GM12892 (cell line): ENCODE results near the gene CNDP1.
"Not testable (repeated sequence)": the region's sequence is repeated elsewhere in the genome, so short reads cannot be mapped to it uniquely, and the experiment has no call there.

Experiments used
- DNase-seq: peaks from one replicate; pipeline ENCODE4 v3.0.0; 2011; ENCODE audit not compliant: insufficient read length
- FAIRE-seq: peaks from 2 replicates; lab custom pipeline; 2011; peaks lifted over from hg19 to GRCh38; lab: Jason Lieb, UNC
- POLR2A ChIP-seq: IDR thresholded peaks from 2 replicates; pipeline ENCODE4 v1.6.1; 2011; ENCODE audit warnings: low read depth, low read length, control low read depth
- POLR2AphosphoS5 ChIP-seq: IDR thresholded peaks from 2 replicates; pipeline ENCODE4 v1.6.1; 2011; ENCODE audit warnings: low read depth, low read length, control low read depth
- TAF1 ChIP-seq: IDR thresholded peaks from 2 replicates; pipeline ENCODE4 v1.6.1; 2011; ENCODE audit warnings: low read depth, mild to moderate bottlenecking, control low read depth, low read length, borderline replicate concordance

The CNDP1 gene

DNA sequence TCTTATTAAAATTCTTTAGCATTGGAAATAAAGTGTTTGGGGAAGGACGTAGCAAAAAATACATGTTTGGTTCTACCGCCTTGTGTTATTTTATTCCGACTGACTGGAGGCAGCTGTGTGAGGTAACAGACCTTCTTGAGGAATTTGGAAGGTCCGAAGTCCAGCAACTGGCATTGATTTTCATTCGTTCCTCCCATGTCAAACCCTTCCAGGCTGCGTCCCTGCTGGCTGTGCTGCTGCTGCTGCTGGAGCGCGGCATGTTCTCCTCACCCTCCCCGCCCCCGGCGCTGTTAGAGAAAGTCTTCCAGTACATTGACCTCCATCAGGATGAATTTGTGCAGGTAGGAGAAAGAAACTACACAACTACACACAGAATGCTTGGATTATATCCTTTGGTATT is 21.8 kb downstream of the CNDP1 start:
- FAIRE-seq: no peak
- no peak for TF ChIP-seq POLR2A
- no peak for TF ChIP-seq TAF1
- TF ChIP-seq POLR2AphosphoS5: no peak
- DNase-seq: no peak

DNA sequence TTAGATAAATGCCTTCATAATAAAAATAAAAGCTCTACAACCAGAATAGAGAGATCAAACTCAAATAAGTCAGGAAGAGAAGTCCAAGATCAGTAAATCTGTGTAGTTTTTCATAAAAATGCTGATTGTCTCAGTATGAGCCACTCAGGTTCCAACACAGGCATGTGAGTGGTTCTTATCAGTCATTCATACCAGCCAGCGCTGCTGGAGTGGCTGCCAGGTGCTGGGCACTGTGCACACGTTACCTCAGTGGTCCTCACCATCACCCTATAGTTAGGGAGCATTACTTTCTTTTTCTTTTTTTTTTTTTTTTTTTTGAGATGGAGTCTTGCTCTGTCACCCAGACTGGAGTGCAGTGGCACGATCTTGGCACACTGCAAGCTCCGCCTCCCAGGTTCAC is 23.8 kb downstream of the CNDP1 start:
- FAIRE-seq: no peak
- TF ChIP-seq POLR2A (no peak), TAF1 (no peak), POLR2AphosphoS5 (no peak)
- DNase-seq: no peak

DNA sequence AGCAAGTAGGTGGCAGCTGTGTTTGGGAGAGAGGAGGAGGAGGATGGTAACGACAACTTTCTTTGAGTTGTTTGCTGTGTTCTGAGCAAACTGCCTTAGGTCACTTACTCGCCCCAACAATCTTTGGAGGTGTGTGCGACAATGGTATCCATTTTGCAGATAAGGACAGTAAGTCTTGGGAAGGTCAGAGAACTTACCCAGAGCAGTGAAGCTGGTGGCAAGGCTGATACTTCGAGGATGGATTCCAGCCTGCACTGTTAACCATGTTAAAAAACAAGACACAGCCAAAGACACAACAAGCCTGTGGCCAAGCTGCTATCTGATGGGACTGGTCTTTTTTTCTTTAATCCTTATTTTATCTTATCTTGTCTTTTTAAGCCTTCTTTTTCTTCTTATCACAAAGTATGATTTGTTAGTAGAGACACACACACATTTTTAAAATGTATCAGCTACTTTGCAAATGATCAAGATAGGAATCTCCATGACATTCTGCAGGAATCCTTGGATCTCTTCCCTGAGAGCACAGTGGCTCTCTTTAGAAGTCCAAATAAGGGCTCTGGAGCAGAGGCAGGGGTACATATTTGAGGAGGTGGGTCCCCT is 27.9 kb downstream of the CNDP1 start:
- no peak for TF ChIP-seq POLR2AphosphoS5
- no peak for TF ChIP-seq TAF1
- TF ChIP-seq POLR2A: no peak
- DNase-seq (no peak), FAIRE-seq (no peak)

DNA sequence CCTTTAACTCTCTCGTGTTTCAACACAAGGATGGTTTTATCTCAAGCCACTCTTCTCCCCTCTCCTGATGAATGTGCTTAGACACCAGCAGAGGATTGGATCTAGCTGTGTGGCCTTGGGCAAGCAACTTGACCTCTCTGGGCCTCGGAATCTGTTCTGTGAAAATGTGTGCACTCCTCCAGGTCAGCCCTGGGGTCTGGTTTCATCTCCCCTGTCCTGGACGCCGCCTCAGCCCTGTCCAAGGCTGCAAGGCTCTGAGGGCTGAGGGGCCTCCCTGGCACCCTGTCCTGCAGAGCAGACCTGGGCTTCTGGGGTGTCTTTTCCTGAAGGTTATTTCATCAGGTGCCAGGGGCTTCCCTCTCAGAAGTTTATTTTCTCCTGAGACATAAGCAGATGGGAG is 28.5 kb downstream of the CNDP1 start:
- TF ChIP-seq TAF1 (no peak), POLR2A (no peak), POLR2AphosphoS5 (no peak)
- FAIRE-seq: no peak

DNA sequence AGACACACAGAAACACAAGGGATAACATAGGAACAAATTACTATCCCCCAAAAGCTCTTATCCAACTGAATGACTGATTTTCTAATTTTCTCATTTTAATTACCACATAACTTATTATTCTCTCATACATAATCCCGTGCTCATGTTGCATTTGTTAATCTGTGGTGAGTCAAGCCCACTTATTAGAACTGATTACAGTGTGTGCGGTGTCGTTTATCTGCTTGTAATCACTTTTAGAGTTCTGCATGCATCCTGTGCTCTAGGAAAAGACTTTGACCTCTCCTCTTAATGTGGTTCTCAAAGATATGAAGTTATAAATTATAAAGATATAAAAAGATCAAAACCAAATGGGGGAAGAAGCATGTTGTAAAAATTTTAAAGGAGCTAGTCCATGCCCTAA is 29.7 kb downstream of the CNDP1 start:
- FAIRE-seq (no peak), DNase-seq (no peak)
- TF ChIP-seq TAF1 (no peak), POLR2A (no peak), POLR2AphosphoS5 (no peak)

More for the DNA sequence above, 28.5 kb downstream of the CNDP1 start:
- no peak for DNase-seq

DNA sequence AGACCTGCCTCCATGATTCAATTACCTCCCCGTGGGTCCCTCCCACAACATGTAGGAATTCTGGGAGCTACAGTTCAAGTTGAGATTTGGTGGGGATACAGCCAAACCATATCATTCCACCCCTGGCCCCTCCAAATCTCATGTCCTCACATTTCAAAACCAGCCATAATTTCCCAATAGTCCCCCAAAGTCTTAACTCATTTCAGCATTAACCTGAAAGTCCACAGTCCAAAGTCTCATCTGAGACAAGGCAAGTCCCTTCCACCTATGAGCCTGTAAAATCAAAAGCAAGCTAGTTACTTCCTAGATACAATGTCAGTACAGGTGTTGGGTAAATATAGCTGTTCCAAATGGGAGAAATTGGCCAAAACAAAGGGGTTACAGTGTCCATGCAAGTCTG is 30.9 kb downstream of the CNDP1 start:
- not testable (repeated sequence) for FAIRE-seq

DNA sequence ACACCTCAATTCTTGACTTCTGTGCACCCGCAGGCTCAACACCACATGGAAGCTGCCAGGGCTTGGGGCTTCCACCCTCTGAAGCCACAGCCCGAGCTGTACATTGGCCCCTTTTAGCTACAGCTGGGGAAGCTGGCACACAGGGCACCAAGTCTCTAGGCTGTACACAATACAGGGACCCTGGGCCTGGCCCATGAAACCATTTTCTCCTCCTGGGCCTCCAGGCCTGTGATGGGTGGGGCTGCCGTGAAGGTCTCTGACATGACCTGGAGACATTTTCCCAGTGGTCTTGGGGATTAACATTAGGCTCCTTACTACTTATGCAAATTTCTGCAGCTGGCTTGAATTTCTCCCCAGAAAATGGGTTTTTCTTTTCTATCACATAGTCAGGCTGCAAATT is 31.7 kb downstream of the CNDP1 start:
- not testable (repeated sequence) for FAIRE-seq, DNase-seq

More for the DNA sequence above, 30.9 kb downstream of the CNDP1 start:
- not testable (repeated sequence) for DNase-seq

DNA sequence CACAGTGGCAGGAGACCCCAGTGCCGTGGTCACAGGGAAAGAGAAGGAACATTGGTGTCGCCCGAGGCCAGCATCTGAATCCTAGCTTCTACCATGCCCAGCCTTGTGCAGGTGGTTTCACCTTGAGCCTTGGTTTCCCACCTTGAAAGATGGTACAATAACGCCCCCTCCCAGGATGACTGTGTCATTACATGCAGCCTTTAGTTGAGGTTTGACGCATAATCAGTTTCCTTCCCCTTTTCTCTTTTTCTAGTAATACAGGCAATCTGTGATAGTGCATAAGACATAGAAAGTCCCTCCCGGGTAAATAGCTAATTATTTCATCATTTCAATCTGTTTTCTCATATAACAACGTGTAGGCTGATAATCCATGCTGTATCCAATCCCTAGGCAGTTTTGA is 33.5 kb downstream of the CNDP1 start:
- DNase-seq (no peak), FAIRE-seq (no peak)
- TF ChIP-seq TAF1: no peak
- no peak for TF ChIP-seq POLR2AphosphoS5
- TF ChIP-seq POLR2A: no peak

DNA sequence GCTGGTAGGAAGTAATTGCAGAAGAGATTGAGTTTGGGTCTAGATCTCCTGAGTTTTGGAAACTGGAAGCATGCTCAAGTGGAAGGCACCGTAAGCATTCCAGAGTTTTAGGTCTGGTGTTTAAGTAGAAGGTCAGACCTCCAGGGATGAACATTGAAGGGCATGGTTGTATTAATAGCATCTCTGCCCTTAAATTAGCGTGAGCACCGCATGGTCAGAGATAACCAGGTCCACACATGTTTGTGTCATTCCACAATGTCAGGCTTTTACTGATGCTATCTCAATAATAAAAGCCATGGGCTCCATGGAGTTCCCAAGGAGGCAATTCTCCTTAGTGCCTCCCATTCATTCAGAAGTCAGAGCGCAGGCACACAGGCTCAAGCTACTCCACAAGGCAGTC is 35.1 kb downstream of the CNDP1 start:
- DNase-seq (no peak), FAIRE-seq (no peak)
- TF ChIP-seq POLR2A: no peak
- no peak for TF ChIP-seq TAF1

DNA sequence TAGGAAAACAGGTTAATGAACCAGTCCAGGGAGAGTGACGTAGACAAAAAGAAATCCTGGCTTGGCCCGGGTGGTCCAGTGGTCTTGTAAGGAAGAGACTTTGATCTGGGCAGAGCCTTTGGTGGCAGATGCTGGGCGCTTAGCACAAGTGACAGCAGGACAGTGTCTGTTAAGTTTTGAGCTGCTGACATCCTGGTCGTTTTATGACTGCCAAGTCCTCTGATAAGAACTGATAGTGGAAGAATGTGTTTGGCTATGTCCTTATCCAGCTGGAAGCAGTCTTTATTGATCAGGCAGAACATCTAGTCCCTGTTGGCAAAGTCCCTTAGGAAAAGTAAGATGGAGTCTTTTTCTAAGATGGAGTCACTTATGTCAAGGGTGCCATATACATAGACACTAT is 36.0 kb downstream of the CNDP1 start:
- FAIRE-seq (no peak), DNase-seq (no peak)
- TF ChIP-seq POLR2A (no peak), TAF1 (no peak), POLR2AphosphoS5 (no peak)

DNA sequence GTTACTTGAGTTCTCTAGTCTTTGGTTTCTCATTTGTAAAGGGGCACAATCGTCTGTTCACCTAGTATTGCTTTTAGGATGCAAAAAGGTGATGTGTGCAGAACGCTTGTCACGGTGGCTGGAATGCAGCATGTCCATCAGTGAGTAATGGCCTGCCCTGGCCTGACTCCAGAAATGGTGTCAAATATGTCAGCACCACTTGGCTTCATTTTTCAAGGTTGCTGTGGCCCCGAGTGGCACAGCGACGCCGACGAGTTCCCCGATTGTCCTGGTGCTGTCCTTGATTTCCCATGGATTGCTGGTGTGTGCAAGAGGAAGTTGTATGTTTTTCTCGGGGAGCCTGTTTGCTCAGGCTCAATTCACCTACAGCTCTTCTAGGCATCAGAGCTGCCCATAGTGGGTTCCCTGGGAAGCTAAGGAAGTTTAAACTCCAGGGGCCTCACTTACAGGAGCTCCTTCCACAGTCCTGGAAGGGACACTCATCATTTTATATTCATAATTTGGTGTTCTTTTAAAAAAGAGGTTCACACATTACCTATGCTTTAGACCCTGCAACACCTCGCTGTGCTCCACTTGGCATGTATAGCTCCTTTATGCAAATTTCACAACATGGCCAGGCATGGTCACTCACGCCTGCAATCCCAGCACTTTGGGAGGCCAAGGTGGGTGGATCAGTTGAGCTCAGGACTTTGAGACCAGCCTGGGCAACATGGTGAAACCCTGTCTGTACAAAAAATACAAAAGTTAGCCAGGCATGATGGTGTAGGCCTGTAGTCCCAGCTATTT is 37.8 kb downstream of the CNDP1 start:
- DNase-seq (no peak), FAIRE-seq (no peak)
- TF ChIP-seq POLR2A (no peak), POLR2AphosphoS5 (no peak), TAF1 (no peak)

DNA sequence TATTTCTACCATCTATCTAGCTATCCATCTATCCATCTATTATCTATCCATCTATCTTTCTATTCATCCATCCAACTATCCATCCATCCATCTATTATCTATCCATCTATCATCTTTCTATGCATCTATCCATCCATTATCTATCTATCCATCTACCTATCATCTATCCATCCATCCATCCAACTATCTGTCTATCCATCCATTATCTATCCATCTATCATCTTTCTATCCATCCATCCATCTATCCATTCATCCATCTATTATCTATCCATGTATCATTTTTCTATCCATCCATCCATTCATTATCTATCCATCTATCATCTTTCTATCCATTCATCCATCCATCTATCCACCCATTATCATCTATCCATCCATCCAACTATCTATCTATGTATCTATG is 38.8 kb downstream of the CNDP1 start:
- no peak for FAIRE-seq
- no peak for TF ChIP-seq POLR2AphosphoS5
- TF ChIP-seq POLR2A: no peak
- no peak for TF ChIP-seq TAF1
- no peak for DNase-seq

DNA sequence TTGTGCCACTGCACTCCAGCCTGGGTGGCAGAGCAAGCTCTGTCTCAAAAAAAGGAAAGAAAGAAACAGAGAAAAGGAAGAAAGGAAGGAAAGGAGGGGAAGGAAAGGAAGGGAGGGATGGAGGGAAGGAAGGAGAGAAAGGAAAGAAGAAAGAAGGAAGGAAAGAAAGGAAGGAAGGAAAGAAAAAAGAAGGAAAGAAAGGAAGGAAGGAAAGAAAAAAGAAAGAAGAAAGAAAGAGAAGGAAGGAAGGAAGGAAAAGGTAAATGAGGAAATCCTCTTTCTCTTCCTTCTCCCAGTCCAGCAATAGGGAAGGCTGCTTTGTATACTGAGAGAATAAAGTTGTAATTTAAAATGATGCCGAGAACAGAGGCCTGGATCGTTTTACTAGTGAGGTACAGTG is 40.6 kb downstream of the CNDP1 start:
- FAIRE-seq (no peak), DNase-seq (no peak)
- no peak for TF ChIP-seq TAF1
- no peak for TF ChIP-seq POLR2AphosphoS5
